ENCODE measurements around the gene GPX3.

The GPX3 gene

GRCh38 chr5:151014680-151015343, 5.6 kb upstream of the GPX3 start:
- DNase-seq = no peak

- DNase-seq = no peak
Measured at GRCh38 chr5:151015974-151016587, 4.3 kb upstream of the GPX3 start.

- DNase-seq = no peak
Measured at GRCh38 chr5:151016700-151017099, 3.7 kb upstream of the GPX3 start.

GRCh38 chr5:151017897-151018296, 2.5 kb upstream of the GPX3 start:
- DNase-seq = no peak

- DNase-seq = no peak
Measured at GRCh38 chr5:151018846-151019245, 1.5 kb upstream of the GPX3 start.

GRCh38 chr5:151019331-151019730, 1.1 kb upstream of the GPX3 start:
- DNase-seq = no peak

- DNase-seq = no peak
Measured at GRCh38 chr5:151021746-151022145, 1.4 kb downstream of the GPX3 start.

- DNase-seq = no peak
Measured at GRCh38 chr5:151022511-151023018, 2.2 kb downstream of the GPX3 start.

GRCh38 chr5:151023047-151023615, 2.7 kb downstream of the GPX3 start:
- no peak for DNase-seq

- no peak for DNase-seq
Measured at GRCh38 chr5:151023651-151024050, 3.3 kb downstream of the GPX3 start.

- no peak for DNase-seq
Measured at GRCh38 chr5:151024440-151025249, 4.3 kb downstream of the GPX3 start.

- no peak for DNase-seq
Measured at GRCh38 chr5:151025250-151025606, 4.8 kb downstream of the GPX3 start.

GRCh38 chr5:151026088-151026487, 5.7 kb downstream of the GPX3 start:
- no peak for DNase-seq

- DNase-seq = no peak
Measured at GRCh38 chr5:151026679-151027078, 6.3 kb downstream of the GPX3 start.

- no peak for DNase-seq
Measured at GRCh38 chr5:151027961-151028479, 7.6 kb downstream of the GPX3 start.

GRCh38 chr5:151028717-151029116, 8.3 kb downstream of the GPX3 start:
- DNase-seq = no peak

- no peak for DNase-seq
Measured at GRCh38 chr5:151029179-151030055, 9.0 kb downstream of the GPX3 start.

- DNase-seq = no peak
Measured at GRCh38 chr5:151030056-151030336, 9.6 kb downstream of the GPX3 start.

GRCh38 chr5:151030379-151030778, 10.0 kb downstream of the GPX3 start:
- DNase-seq = no peak

GRCh38 chr5:151031554-151031953, 11.2 kb downstream of the GPX3 start:
- no peak for DNase-seq

- DNase-seq = no peak
Measured at GRCh38 chr5:151033217-151033934, 13.0 kb downstream of the GPX3 start.

Measured in NCI-H69 (cell line).